Measurements from ENCODE around the gene EPHB6.

Gene EPHB6

DNA sequence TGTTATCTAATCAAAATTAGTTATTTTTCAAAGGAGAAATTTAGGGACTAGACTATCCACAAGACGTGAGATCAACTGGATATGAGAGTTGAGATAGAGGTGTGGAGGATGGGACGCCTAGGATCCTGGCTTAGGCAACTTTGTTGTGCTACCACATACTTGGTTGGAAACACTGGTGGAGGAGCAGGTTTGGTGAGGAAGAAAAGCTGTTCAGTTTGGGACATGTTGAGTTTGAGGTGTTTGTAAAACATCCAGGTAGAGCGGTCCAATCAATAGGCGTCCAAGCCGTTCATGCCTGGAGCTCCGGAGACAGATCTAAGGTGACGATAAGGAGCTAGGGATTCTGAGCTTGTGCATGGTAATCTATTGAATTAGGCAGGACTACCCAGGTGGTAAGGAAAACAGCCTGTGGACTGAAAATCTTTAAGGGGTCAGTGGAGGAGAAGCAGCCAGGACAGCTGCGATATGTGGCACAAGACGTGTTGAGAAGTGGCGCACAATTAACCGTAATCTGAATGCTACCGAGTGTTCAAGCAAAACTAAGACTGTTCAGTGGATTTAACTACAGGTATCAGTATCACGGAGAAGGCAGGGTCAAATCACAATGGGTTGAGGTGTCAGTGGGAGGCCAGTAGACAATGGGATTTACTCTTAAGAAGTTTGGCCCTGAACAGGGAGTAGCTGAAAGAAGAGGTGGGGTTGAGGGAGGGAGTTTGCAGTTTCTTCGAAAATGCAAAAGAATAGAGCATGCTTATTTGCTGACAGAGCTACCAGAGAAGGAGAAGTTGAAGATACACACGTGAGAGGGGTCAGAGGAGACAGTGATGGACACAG, 46.8 kb downstream of the EPHB6 start:
- no peak for DNase-seq

DNA sequence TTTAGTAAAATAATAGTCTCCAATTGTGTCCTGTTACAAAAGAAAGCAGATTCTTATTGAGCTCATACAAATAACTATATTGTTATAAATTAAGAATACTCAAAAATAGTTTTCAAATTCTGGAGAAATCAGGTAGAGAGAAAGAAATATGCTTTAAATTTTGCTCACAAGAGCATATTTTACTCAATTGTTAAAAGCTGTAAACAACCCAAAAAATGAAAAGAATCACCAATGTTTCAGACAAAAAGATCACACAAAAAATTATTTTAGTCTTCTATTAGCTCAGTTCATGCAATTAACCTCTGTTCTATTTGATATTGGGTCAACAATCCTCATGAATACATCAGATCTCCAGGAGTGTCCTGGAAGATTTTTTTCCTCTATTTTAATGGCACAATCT, 49.3 kb downstream of the EPHB6 start:
- DNase-seq, result no peak

DNA sequence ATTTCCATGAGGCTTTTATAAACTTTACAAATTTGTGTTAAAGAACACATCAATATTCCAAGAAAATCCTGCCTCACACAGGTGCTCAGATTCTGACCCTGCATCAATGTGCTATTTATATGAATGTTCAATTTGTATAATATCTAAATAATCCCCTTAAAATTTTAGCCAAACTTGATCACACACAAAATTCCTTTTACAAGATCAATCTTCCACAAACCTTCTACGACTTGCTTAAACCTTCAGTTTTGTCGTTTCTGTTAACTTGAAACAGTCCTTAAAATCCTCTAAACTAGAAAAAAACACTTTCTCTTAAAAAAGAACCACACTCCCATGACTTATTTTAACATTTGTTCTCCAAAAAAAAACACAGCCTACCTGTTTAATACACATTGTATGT, 50.9 kb downstream of the EPHB6 start:
- DNase-seq, result no peak

DNA sequence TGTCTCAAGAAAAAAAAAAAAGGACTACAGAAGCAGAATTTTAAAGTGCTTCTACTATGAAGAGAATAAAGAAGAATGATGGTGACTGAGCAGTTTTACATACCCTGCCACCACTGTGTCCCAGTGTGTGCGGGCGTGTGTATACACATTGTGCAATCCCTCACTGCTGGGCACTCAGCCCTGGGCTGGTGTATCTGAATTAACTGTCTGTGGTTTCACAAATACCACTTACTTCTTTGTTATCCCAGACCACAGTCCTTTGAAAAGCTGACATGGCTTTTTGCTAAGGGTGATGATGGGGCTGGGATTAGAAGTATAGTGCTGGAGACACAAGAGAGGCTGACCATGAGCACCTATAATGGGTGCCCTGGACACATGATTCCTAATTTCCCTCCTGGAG, 51.8 kb downstream of the EPHB6 start:
- DNase-seq, result no peak

DNA sequence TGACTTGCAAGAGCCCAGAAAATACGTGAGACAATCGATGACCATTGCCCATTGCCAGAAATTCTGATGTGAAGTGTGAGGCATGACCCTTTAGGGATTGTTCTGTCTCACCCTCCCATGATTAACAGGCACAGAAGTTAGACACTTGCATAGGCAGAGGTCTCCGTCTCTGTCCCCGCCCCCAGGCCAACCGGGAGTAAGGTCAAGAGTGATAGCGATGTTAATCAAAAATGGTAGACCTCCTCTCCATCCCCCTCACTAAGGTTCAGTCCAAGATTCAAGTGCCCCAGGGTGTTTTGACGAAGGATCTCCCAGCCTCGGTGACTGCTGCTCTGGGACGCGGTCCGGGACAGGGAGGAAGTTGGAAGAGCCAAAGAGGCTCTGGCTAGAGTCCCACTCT, 53.4 kb downstream of the EPHB6 start:
- DNase-seq, result no peak

DNA sequence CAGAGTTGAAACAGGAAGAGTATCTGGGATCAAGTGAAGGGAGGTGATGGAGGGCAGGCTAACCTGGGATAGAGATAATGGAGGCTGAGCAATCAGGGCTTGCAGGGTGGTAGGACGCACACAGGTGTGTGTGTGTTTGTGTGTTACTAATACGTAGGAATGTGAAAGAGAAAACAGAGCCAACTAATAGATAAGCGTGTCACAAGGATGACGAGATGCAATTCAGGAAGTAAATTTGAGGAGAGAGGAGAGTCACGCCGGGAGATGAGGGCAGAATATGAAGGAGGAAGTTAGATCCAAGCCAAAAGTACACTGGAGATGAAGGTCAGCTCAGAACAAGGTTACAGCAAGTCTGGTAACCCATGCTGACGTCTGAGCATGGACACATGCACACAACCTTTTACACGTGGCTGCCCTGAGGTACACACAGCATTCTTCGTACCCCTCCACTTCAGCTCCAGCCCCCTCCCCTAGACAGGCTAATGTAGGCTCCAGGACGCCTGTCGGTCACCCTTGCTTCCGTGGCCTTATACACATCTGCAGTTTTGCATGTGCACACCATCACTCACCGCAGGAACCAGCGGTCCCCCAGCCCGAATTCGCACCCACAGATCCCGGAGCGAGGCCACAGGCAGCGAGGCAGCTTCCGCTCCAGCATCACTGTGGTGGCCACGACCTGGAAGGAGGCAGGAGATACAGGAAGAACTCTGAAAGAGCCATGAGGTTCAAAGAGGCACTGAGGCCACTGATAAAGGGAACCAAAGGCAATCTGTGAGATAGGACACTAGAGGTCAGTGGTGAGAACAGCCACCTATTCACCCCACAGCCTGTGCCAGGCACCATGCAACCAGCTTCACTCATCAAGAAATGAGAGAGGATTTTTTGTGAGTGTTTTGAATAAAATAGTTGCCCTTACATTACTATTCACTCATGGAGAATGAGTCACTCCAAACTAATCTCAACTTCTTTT, 54.3 kb downstream of the EPHB6 start:
- DNase-seq, result no peak

DNA sequence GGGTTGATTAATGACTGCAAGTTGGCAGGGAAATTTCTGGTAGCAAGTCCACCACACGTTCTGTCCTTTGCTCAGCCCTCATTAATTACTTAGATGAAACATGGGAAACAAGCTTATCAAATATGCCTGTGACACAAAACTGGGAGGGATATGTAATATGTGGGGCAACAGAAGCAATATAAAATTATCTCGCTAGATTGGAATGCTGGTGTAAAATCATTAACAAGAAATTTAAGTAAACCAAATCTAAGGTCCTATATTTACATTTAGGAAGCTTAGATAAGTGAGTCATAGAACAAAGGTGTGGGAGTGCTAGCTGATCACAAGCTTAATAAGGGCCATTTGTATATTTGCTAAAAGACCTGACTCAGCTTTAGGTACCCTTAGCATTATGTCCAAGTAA, 55.2 kb downstream of the EPHB6 start:
- no peak for DNase-seq

DNA sequence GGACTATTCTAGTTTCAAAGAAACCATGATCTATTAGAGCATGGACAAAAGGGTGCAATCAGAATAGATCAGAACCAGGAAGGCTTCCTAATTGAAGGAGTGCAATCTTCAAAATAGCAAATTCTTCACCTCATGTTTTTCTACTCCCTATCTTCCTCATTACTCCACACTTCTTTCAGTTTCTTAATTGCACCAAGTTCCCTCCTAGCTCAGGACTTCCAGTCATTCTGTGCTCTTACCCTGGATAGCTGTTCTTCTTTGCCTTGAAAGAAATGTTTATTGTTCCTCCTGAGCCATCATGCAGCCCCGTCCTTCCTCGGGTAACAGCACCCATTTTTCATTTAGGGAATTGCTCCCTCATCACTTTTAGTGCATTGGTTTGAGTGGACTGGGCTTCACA, 55.6 kb downstream of the EPHB6 start:
- no peak for DNase-seq

DNA sequence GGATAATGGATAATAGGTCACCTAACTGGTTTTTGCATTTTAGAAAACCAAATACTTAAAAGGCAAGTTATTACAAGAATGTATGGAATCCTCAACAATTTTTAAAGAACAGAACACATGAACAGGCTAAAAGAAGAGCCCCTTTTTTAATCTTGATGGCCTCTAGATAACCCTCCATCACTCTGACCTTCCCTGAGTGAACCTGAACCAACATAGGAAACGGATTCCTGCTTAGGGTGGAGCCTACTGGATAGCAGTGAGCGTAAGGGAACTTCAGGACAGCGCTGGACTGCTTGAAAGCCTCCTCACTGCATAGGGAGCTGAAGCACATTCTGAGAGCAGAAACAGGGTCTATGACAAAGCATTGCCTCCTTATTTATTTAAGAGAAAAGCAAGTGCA, 58.2 kb downstream of the EPHB6 start:
- no peak for DNase-seq

DNA sequence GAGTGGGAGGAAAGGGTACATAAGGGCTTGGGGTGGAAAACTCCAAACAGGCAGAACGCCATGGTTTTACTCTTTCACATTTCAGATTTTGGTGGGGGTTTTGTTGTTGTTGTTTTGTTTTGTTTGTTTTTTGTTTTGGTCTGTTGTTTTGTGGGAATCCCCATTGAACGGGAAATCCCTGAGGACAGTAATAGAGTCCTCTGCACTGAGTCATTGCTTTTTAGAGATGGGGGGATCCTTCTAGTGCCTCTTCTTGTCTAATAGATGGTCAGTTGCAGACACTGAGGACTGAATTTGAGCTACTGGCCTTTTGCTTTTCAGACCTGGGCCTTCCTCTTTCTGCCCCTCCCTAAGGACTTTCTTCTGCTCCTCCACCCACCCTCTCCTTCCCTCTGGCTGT, 58.7 kb downstream of the EPHB6 start:
- DNase-seq, result no peak

DNA sequence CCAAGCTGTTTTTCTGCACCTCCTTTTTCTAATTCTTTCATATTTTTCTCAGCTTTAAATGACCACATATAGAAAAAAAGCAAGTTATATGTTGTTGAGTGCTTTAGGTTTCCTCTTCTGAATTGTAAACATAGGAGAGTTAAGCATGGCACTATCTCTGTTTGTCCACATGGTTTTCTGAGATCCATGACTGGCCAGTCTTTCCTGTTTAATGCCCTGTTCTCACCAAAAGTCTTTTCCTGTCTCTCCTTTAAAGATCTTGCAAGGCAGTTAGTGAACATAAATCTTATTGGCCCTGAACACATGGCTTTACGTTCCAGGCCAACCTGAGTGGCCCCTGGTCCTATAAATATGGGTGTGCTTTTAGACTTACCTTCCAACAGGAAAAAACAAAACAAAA, 59.2 kb downstream of the EPHB6 start:
- no peak for DNase-seq

DNA sequence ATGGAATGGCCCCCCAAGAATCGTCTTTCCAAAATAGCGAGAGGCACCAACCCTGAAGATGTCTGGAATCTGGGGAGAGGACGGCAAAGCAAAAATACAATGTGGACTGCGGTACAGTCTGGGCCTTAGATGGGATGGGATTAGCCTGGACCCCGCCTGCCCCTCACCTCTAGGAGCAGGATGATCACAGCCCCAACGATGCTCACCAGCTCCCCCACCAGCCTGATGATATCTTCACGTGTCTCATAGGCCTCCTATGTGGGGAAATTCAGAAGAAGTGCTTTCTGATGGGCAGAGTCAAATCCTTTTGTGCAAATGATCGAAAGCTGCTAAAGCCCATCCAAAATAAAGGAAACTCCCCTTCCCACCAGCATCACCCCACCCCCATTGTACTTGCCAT, 60.4 kb downstream of the EPHB6 start:
- DNase-seq, result no peak

DNA sequence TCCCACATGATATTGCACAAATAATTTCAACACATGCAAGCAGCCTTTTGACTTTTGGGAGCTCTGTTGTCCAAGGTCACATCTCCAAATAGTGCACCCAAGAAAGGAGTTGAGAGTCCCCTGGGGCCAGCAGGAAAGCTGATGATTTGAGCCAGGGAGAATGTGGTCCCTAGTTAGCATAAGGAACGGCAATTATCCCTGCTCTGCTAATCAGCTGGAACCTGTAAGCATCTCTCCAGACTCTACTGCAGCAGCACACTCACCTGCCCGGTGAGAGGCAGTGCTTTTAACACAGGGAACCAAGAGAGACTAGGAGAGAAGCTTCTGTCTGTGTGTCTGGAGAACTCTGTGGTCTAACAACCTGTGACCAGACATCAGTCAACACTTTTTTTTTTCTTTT, 61.6 kb downstream of the EPHB6 start:
- no peak for DNase-seq

DNA sequence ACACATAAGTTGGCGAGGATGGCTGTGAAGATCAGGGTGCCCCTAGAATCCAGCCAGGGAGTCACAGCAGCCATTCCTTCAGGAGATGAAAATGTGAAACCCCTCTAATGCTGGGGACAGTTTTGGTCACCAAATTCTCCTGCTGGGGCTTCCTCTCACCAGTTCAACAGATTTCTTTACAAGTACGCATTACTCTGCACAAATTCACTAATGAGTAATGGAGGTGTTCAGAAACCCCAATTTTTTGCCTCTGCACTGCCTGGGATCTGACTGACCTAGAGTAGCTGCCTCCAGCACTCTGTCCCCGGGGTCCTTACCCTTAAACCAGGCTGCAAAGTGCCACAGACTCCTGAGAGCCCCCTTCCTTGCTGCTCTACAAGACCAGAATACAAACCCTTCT, 62.6 kb downstream of the EPHB6 start:
- DNase-seq, result no peak

DNA sequence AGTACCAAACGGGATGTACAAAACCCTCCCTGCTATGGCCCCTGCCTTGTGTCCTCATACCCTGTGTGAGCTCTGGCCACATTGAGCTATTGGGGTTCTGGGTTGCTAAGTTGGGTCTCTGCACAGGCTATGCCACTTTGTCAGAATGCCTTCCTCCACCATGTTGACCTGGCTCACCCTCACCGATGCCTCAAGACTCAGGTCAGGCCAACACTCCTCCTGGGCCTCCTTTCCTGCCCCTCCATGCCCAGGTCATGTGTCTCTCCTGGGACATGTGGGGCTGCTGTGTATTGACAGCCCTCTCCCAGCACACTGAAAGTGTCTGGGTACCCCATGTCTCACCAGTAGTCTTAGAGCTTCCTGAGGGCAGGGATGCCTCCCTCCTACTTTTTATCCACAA, 64.0 kb downstream of the EPHB6 start:
- no peak for DNase-seq

DNA sequence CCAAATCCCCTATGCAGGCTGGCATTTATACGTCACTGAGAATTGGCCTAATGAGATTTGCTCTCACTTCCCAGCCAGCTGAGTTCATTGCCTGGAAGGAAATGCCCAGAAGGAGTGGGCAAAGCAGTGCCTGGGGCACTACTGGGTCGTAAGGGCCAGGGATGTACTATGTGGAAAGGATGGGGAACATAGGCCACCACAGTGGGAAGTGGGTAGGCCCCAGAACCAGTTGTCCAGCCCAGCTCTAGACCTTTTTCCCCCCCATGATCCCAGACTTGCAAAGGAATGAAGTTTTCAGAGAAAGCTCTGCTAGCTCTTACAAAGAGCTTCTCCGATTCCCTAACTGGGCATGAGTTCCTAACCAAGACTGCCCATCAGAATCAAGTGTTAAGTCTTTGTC, 64.8 kb downstream of the EPHB6 start:
- DNase-seq, result no peak
